Measurements from ENCODE around the gene HIF1A.
"Not testable (repeated sequence)": the region's sequence is repeated elsewhere in the genome, so short reads cannot be mapped to it uniquely, and the experiment has no call there.

Gene HIF1A

GRCh38 chr14:61694830-61695694, at the start of gene HIF1A:
TSS of gene HIF1A (plus strand) at chr14:61695513. CDS start at chr14:61695805, 292 bp downstream.
- peak; percentile 98 for DNase-seq (ENCODE audit: low spot score)

GRCh38 chr14:61646366-61647116, 48.8 kb upstream of the HIF1A start:
- DNase-seq (ENCODE audit: low spot score), result no peak

- DNase-seq (ENCODE audit: low spot score), result no peak
Observed at GRCh38 chr14:61647704-61648103, 47.6 kb upstream of the HIF1A start.

- DNase-seq (ENCODE audit: low spot score), result no peak
Observed at GRCh38 chr14:61648377-61648776, 46.9 kb upstream of the HIF1A start.

GRCh38 chr14:61649283-61649682, 46.0 kb upstream of the HIF1A start:
- no peak for DNase-seq (ENCODE audit: low spot score)

GRCh38 chr14:61651355-61651754, 44.0 kb upstream of the HIF1A start:
- no peak for DNase-seq (ENCODE audit: low spot score)

GRCh38 chr14:61652526-61653262, 42.6 kb upstream of the HIF1A start:
- DNase-seq (ENCODE audit: low spot score), result peak; percentile 37

- DNase-seq (ENCODE audit: low spot score), result peak; percentile 95
Observed at GRCh38 chr14:61653507-61653906, 41.8 kb upstream of the HIF1A start.

- DNase-seq (ENCODE audit: low spot score), result no peak
Observed at GRCh38 chr14:61654026-61654425, 41.3 kb upstream of the HIF1A start.

GRCh38 chr14:61655777-61656176, 39.5 kb upstream of the HIF1A start:
- no peak for DNase-seq (ENCODE audit: low spot score)

GRCh38 chr14:61656341-61656740, 39.0 kb upstream of the HIF1A start:
- DNase-seq (ENCODE audit: low spot score), result no peak

GRCh38 chr14:61658111-61658510, 37.2 kb upstream of the HIF1A start:
- DNase-seq (ENCODE audit: low spot score), result not testable (repeated sequence)

- no peak for DNase-seq (ENCODE audit: low spot score)
Observed at GRCh38 chr14:61659582-61659981, 35.7 kb upstream of the HIF1A start.

GRCh38 chr14:61661471-61662400, 33.6 kb upstream of the HIF1A start:
- no peak for DNase-seq (ENCODE audit: low spot score)

GRCh38 chr14:61662437-61663311, 32.6 kb upstream of the HIF1A start:
- no peak for DNase-seq (ENCODE audit: low spot score)

- no peak for DNase-seq (ENCODE audit: low spot score)
Observed at GRCh38 chr14:61663312-61663979, 31.9 kb upstream of the HIF1A start.

GRCh38 chr14:61668282-61668681, 27.0 kb upstream of the HIF1A start:
- no peak for DNase-seq (ENCODE audit: low spot score)

GRCh38 chr14:61670576-61670975, 24.7 kb upstream of the HIF1A start:
- DNase-seq (ENCODE audit: low spot score), result no peak

- DNase-seq (ENCODE audit: low spot score), result no peak
Observed at GRCh38 chr14:61671082-61671481, 24.2 kb upstream of the HIF1A start.

- no peak for DNase-seq (ENCODE audit: low spot score)
Observed at GRCh38 chr14:61672796-61673195, 22.5 kb upstream of the HIF1A start.
